ENCODE data around the gene SHB. TPM values are rescaled to one million over a fixed set of nuclear protein-coding genes. Genes with fewer than 3 reads are reported as not detected.
"Not testable (repeated sequence)": the region's sequence is repeated elsewhere in the genome, so short reads cannot be mapped to it uniquely, and the experiment has no call there.

SHB gene
- total RNA-seq, 1 donor from 2014 or later: 13.3 TPM

- DNase-seq (ENCODE audit: low read depth): no peak
These were observed 96.6 kb downstream of the SHB start for GRCh38 chr9:37972351-37972848.

GRCh38 chr9:37971691-37972090 is 97.3 kb downstream of the SHB start:
- DNase-seq (ENCODE audit: low read depth): no peak

- DNase-seq (ENCODE audit: low read depth): no peak
These were observed 97.9 kb downstream of the SHB start for GRCh38 chr9:37971108-37971459.

GRCh38 chr9:37970301-37971107 is 98.5 kb downstream of the SHB start:
- DNase-seq (ENCODE audit: low read depth): no peak

GRCh38 chr9:37969558-37970300 is 99.3 kb downstream of the SHB start:
- no peak for DNase-seq (ENCODE audit: low read depth)

- DNase-seq (ENCODE audit: low read depth): no peak
These were observed 99.9 kb downstream of the SHB start for GRCh38 chr9:37969130-37969529.

GRCh38 chr9:37968228-37968701 is 100.8 kb downstream of the SHB start:
- peak; percentile 45 for DNase-seq (ENCODE audit: low read depth)

- DNase-seq (ENCODE audit: low read depth): no peak
These were observed 101.3 kb downstream of the SHB start for GRCh38 chr9:37967761-37968080.

GRCh38 chr9:37967014-37967760 is 101.8 kb downstream of the SHB start:
- DNase-seq (ENCODE audit: low read depth): no peak

GRCh38 chr9:37966412-37967013 is 102.5 kb downstream of the SHB start:
- peak; percentile 77 for DNase-seq (ENCODE audit: low read depth)

GRCh38 chr9:37965676-37966345 is 103.2 kb downstream of the SHB start:
- not testable (repeated sequence) for DNase-seq (ENCODE audit: low read depth)

- DNase-seq (ENCODE audit: low read depth): no peak
These were observed 103.9 kb downstream of the SHB start for GRCh38 chr9:37965116-37965515.

GRCh38 chr9:37964740-37965081 is 104.3 kb downstream of the SHB start:
- no peak for DNase-seq (ENCODE audit: low read depth)

GRCh38 chr9:37963936-37964739 is 104.9 kb downstream of the SHB start:
- peak; percentile 42 for DNase-seq (ENCODE audit: low read depth)

- DNase-seq (ENCODE audit: low read depth): no peak
These were observed 107.7 kb downstream of the SHB start for GRCh38 chr9:37961351-37961750.

- DNase-seq (ENCODE audit: low read depth): no peak
These were observed 108.4 kb downstream of the SHB start for GRCh38 chr9:37960631-37961030.

GRCh38 chr9:37959976-37960375 is 109.1 kb downstream of the SHB start:
- no peak for DNase-seq (ENCODE audit: low read depth)

GRCh38 chr9:37958154-37958553 is 110.9 kb downstream of the SHB start:
- DNase-seq (ENCODE audit: low read depth): no peak

- no peak for DNase-seq (ENCODE audit: low read depth)
These were observed 111.4 kb downstream of the SHB start for GRCh38 chr9:37957664-37957953.

Measured in myocyte (in vitro differentiated cells).